Cardiac fibroblast (primary cell): ENCODE results near the gene RNU6-9.
"Not testable (repeated sequence)": the region's sequence is repeated elsewhere in the genome, so short reads cannot be mapped to it uniquely, and the experiment has no call there.

ENCODE experiments used
- DNase-seq, 2 donors: peaks; one replicate each; pipeline versions ENCODE4 v3.0.0 to v3.0.0-alpha.2; 2010; ENCODE audit warnings: low read depth in 2 of 2
- H3K4me3 ChIP-seq, 2 donors: replicated peaks in 1 of 2; 1 replicate in 1 of 2; 2 replicates in 1 of 2; pipeline ENCODE4 v1.5.1; 2011; ENCODE audit warnings: low read depth in 2 of 2, low read length in 2 of 2, mild to moderate bottlenecking in 2 of 2, moderate library complexity in 1 of 2
- TF ChIP-seq, protein P1 (sequence below): IDR thresholded peaks from one replicate; pipeline ENCODE4 v1.5.1; 2011; ENCODE audit warnings: low read depth, mild to moderate bottlenecking, low read length, inconsistent platforms

The RNU6-9 gene

DNA sequence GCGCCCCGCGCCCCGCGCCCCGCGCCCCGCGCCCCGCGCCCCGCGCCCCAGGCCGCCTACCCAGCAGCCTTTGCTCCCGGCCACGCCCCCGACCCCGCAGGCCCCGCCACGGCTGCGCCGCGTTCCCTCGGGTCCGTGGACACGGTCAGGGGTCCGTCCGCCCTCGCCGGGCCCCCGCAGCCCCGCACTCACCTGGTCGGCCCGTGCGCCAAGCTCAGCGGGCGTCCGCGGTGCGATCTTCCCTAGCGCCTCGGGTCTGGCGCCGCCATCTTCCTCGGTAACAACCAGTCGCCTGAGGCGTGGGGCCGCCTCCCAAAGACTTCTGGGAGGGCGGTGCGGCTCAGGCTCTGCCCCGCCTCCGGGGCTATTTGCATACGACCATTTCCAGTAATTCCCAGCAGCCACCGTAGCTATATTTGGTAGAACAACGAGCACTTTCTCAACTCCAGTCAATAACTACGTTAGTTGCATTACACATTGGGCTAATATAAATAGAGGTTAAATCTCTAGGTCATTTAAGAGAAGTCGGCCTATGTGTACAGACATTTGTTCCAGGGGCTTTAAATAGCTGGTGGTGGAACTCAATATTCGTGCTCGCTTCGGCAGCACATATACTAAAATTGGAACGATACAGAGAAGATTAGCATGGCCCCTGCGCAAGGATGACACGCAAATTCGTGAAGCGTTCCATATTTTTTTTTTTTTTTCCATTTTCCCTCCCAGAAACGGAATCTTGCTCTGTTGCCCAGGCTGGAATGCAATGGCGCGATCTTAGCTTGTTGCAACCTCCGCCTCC is at the start of gene RNU6-9, which contains the start of gene MED16:
Gene RNU6-9 (plus strand): TSS at position 591 of the 796 bp plus-strand sequence.
Gene MED16 (minus strand): TSS at position 294 of the 796 bp plus-strand sequence. CDS start 2,056 bp downstream, outside the sequence.
- TF ChIP-seq, protein P1, sequence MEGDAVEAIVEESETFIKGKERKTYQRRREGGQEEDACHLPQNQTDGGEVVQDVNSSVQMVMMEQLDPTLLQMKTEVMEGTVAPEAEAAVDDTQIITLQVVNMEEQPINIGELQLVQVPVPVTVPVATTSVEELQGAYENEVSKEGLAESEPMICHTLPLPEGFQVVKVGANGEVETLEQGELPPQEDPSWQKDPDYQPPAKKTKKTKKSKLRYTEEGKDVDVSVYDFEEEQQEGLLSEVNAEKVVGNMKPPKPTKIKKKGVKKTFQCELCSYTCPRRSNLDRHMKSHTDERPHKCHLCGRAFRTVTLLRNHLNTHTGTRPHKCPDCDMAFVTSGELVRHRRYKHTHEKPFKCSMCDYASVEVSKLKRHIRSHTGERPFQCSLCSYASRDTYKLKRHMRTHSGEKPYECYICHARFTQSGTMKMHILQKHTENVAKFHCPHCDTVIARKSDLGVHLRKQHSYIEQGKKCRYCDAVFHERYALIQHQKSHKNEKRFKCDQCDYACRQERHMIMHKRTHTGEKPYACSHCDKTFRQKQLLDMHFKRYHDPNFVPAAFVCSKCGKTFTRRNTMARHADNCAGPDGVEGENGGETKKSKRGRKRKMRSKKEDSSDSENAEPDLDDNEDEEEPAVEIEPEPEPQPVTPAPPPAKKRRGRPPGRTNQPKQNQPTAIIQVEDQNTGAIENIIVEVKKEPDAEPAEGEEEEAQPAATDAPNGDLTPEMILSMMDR = no peak
- peak within 1 kb of the TSS; percentile 77 to 83 for H3K4me3 ChIP-seq
- DNase-seq = peak; percentile 95 to 96

DNA sequence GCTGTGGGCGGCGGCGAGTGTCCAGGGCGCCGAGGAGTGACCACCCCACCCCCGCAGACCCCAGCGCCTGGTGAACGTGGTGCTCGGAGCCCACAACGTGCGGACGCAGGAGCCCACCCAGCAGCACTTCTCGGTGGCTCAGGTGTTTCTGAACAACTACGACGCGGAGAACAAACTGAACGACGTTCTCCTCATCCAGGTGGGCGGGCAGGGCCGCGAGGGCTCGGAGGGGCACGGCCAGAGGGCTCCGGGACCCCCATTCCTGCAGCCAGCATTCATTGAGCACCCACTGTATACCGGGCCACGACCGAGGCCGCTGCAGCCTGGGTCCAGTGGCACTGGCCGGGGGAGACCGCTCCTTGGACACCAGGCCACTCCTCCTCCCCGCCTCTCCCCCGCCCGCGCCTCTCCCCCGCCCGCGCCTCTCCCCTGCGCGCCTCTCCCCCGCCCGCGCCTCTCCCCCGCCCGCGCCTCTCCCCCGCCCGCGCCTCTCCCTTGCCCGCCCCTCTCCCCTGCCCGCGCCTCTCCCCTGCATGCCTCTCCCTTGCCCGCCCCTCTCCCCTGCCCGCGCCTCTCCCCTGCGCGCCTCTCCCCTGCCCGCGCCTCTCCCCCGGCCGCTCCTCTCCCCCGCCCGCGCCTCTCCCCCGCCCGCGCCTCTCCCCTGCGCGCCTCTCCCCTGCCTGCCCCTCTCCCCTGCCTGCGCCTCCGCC is 49.3 kb upstream of the RNU6-9 start:
- DNase-seq = no peak
- TF ChIP-seq, protein P1 = no peak
- H3K4me3 ChIP-seq = peak overlapping the region in 1 of 2 donors; percentile 19

- H3K4me3 ChIP-seq = no peak overlapping the region
- no peak for DNase-seq
- TF ChIP-seq, protein P1 = no peak
Observed at GRCh38 chr19:844546-844971, 48.7 kb upstream of the RNU6-9 start.

- TF ChIP-seq, protein P1 = no peak
- H3K4me3 ChIP-seq = no peak overlapping the region
- DNase-seq = no peak
Observed at GRCh38 chr19:845707-846521, 47.4 kb upstream of the RNU6-9 start.

- DNase-seq = no peak
- TF ChIP-seq, protein P1 = no peak
- H3K4me3 ChIP-seq = no peak overlapping the region
Observed at GRCh38 chr19:848386-848921, 44.8 kb upstream of the RNU6-9 start.

- not testable (repeated sequence) for DNase-seq, H3K4me3 ChIP-seq
Observed at GRCh38 chr19:849195-849594, 44.1 kb upstream of the RNU6-9 start.
